GM18507 (cell line): ENCODE data around the gene CDKAL1.

Source experiments
- DNase-seq: peaks from one replicate; pipeline ENCODE4 v3.0.0; 2011; ENCODE audit warnings: low read depth; ENCODE audit not compliant: insufficient read length; ENCODE audit errors: extremely low spot score
- FAIRE-seq: peaks from 2 replicates; lab custom pipeline; 2011; peaks lifted over from hg19 to GRCh38; lab: Jason Lieb, UNC

The CDKAL1 gene

GRCh38 chr6:21149470-21149869, 615.2 kb downstream of the CDKAL1 start:
- FAIRE-seq (no peak), DNase-seq (no peak)

- FAIRE-seq: no peak
- DNase-seq: no peak
Observed at GRCh38 chr6:21150667-21151066, 616.4 kb downstream of the CDKAL1 start.

DNA sequence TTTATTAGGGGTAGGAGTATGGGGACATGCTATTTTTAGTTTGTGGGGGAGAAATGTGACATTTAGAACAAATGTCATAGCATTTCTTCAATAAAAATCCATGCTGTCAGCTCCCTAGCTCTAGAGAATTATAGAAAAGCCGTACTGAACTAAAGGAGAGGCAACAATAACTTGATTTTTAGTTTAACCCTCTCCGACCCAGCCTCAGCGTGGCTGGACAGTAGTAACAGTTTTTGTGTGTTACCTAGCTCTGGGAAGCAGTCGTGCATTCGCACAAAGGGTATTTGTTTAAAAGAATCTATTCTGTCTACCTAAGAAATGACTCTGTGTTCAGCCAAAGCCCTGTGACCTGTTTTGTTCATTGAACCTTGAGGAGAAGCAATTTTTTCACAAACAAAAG, 616.9 kb downstream of the CDKAL1 start:
- no peak for DNase-seq
- peak; percentile 12 for FAIRE-seq

- FAIRE-seq: no peak
- DNase-seq: no peak
Observed at GRCh38 chr6:21151530-21151929, 617.3 kb downstream of the CDKAL1 start.

DNA sequence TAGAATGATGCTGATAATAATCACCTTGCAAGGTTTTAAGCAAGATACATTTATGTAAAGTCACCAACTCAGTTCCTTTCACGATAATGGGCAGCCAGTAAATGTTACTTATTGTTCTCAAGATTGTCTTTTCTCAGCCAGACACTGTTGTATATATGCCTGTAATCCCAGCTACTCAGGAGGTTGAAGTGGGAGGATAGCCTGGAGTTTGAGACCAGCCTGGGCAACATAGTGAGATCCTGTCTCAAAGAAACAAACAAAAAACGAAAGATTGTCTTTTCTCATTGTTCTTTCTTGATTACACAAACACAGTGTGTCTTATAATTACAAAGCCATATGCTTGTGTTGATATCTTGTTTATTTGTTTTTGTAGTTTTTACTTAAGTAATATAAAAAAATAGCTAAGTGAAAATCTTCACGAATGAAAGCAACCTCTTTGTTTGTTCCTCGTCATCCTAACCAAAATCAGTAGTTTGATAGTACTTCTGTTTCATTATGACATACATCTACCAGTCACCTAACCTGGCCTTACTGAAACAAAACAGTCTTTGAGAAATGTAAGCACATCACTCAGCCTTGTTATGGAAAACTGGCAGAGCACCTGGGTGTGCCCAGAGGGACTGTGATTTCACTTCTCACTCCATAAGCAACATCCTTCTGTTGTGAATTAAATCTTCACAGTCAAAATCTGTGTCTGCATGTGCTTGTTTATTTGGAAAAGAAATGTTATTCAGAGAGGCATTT, 623.1 kb downstream of the CDKAL1 start:
- DNase-seq: peak; percentile 11
- FAIRE-seq: peak; percentile 68

GRCh38 chr6:21158149-21158548, 623.9 kb downstream of the CDKAL1 start:
- FAIRE-seq (peak; percentile 26), DNase-seq (no peak)

DNA sequence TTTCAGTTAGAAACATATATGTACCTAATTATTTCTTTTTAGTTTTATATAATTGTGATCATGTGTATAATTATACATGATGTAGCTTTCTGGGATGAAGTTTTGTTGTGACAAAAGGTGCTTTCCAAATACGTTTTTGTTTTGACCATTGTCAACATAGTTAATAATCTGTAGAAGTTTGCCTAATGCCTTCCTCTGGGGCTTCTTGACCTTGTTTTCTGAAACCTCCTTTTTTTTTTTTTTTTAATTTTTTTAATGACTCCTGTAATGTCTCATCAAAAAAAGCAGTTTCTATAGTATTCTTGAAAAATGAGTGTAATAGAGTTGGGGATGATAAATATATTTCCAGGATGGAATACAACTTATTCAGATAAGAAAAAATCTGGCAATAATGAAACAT, 624.6 kb downstream of the CDKAL1 start:
- FAIRE-seq (peak; percentile 63), DNase-seq (peak; percentile 17)

- DNase-seq (no peak), FAIRE-seq (peak; percentile 57)
Observed at GRCh38 chr6:21159465-21159864, 625.2 kb downstream of the CDKAL1 start.

GRCh38 chr6:21161707-21162106, 627.5 kb downstream of the CDKAL1 start:
- no peak for DNase-seq
- no peak for FAIRE-seq

DNA sequence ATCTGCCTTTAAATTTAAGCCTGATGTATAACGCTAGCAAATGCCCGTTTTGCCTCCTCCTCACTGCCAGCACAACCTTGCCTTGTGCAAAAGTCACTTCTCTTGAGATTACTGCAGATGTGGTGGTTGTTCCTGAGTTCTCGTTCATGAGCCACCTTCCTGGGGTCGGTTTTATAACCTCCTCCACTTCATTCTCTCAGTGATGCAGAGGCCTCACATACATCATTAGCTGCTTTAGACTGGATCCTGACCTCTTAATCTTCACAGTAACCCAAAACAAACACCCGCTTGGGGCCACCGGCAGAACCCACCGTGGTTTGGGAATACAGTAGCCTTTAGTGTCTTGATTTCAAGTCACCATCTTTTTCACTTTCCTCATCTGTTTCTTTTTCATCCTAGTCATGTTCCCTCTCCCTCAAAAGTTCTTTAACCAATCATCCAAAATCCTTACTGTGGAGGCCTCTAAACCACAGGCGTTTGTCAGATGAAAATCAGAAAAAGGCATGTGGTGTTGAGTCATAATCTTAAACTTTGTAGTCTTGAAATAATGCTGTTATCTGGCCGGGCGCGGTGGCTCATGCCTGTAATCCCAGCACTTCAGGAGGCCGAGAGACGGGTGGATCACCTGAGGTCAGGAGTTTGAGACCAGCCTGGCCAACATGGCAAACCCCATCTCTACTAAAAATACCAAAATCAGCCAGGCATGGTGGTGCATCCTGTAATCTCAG, 629.0 kb downstream of the CDKAL1 start:
- no peak for FAIRE-seq
- DNase-seq: no peak

DNA sequence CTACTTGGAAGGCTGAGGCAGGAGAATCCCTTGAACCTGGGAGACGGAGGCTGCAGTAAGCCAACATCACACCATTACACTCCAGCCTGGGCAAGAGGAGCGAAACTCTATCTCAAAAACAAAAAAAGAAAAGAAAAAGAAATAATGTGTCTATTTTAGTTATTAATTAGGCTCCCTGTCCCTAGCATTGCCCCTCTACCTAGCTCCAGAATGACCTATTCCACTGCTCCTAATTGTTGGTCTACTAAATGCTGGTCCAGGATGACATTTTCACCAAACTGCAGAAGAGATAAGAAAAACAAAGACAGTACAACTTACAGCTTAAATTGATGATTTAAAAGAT, 629.6 kb downstream of the CDKAL1 start:
- DNase-seq (no peak), FAIRE-seq (no peak)

- FAIRE-seq (peak; percentile 87), DNase-seq (peak; percentile 14)
Observed at GRCh38 chr6:21164768-21165326, 630.6 kb downstream of the CDKAL1 start.

GRCh38 chr6:21166754-21167153, 632.5 kb downstream of the CDKAL1 start:
- FAIRE-seq: no peak

DNA sequence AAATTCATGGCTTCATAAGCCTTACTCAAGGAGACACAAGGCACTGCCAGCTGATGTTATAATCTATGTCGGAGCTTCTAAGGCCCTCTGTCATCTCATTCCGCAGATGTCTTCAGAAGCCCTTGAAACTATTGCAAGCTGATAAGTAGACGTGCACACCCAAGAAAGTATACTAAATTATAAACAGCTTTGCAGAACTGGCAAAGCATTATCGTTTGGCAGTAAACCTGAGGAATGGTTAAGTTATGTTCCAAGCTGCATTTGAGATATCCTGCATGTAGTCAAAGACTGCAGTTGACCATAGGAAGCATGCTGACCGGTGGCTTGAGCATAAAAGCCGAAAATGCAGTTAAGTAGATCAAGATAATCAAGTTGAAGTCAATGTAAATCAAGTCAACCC, 633.5 kb downstream of the CDKAL1 start:
- DNase-seq: no peak
- FAIRE-seq: no peak

More at GRCh38 chr6:21166754-21167153, 632.5 kb downstream of the CDKAL1 start:
- DNase-seq: no peak

DNA sequence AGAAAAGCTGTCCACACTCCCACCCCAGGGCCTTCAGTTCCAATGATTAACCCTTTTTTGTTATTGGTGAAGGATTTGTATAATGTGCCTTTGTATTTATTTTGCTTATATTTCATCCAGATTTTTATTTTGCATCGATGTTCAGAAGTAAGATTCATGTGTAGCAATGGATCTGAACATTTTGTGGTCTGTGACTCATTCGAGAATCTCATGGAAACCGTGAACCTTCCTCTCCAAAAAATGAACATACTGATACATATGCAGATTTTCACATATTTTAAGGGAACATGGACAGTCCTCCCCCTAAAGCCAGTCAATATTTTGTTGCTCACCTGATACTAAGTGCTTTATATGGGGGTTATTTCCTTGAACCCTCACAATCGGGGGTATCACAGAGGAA, 637.5 kb downstream of the CDKAL1 start:
- no peak for DNase-seq
- FAIRE-seq: no peak

DNA sequence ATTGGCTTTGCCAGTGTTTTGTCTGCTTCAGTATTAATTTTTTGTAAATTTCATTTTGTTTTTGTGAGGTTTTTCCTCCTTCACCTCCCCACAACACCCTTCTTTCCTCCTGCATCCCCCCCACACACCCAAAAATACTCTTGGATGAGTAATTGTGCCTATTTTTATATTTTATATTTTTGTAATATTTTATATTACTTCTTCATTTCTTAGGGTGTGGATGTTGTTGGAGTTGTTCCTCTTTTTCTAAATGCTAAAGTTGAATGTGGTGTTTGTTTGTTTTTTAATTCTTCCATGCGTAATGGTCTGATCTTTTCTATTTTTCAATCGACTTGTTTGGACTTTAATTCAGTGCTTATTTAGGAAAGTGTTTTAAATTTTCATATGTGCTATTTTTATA, 638.8 kb downstream of the CDKAL1 start:
- DNase-seq: no peak
- FAIRE-seq: no peak

DNA sequence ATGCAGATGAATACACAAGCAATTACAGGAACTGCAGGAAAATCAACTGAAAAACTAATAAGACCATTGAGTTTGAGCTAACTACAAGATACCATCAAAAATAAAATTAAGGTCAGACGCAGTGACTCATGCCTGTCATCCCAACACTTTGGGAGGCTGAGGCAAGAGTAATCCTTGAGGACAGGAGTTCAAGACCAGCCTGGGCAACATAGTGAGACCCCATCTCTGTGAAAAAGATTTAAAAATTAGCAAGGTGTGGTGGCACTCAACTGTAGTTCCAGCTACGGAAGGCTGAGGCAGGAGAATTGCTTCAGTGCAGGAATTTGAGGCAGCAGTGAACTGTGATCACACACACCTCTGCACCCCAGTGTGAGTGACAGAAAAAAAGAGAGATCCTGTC, 639.4 kb downstream of the CDKAL1 start:
- FAIRE-seq (no peak), DNase-seq (no peak)

- no peak for FAIRE-seq
- DNase-seq: no peak
Observed at GRCh38 chr6:21176197-21176596, 641.9 kb downstream of the CDKAL1 start.

DNA sequence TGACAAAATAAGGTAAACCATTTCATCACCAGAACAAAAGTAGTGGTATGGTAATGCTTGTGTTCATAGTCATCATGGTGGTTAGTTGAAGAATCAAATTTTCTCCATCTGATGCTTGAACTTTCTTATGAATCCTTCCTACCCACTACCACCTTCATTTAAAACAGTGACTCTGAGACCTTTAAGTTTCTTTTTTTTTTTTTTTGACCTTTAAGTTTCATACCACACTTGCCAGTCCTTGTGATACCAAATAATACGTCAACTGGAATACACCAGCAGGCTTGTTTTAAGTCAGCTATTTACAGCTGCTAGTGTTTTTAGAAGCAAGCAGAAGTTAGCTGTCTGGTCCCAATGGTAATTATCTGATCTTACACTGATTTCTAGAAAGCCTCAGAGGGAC, 645.9 kb downstream of the CDKAL1 start:
- no peak for DNase-seq
- FAIRE-seq: peak; percentile 38

GRCh38 chr6:21180800-21181337, 646.6 kb downstream of the CDKAL1 start:
- FAIRE-seq (no peak), DNase-seq (no peak)

GRCh38 chr6:21181866-21182265, 647.6 kb downstream of the CDKAL1 start:
- DNase-seq (no peak), FAIRE-seq (peak; percentile 12)
